ENCODE data around the gene LRPAP1.

Gene LRPAP1

GRCh38 chr4:3530663-3531254 lies 1.5 kb downstream of the LRPAP1 start:
- in situ Hi-C loops (cut with HindIII; ENCODE audit: low pct_ligation_motif_present, low sequenced_read_pairs): no loop called here
- no peak for DNase-seq
- TF ChIP-seq CTCF (IDR thresholded peaks at IDR 0.05; ENCODE audit: low read depth, low read length, missing control alignments): no peak
- H3K27me3 ChIP-seq (replicated peaks): no peaks in the 10 kb centered on the region
- peak overlapping the region; percentile 87 for H3K4me3 ChIP-seq (ENCODE audit: low read depth, low read length)
- H3K36me3 ChIP-seq (replicated peaks): no peaks in the 10 kb centered on the region
- no peak overlapping the region for H3K27ac ChIP-seq

DNA sequence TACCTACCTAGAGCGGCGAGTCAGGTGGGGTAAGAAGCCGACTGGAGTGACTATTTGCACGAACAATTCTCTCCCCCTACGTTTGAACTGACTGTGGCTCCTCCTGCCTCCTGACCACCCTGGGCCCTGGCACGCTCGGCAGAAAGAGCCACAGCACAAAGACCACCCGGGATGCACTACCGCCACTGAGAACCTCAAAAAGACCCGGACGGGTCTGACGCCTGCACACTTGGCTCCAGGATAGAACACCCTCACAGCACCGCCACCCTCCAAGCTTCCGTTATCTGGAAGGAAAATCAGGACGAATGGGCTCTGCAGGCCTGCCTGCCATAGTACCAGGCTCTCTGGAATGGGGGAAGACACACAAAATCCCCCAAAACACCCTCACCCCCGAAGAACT lies 2.2 kb downstream of the LRPAP1 start:
- Histone ChIP-seq H3K36me3 (replicated peaks) (no peaks in the 10 kb centered on the region), H3K4me3 (ENCODE audit: low read depth, low read length) (no peak overlapping the region)

GRCh38 chr4:3529363-3529762 lies 2.9 kb downstream of the LRPAP1 start:
- Histone ChIP-seq H3K27me3 (replicated peaks) (no peaks in the 10 kb centered on the region), H3K36me3 (replicated peaks) (peaks cover 5% of the 10 kb centered on the region), H3K4me3 (ENCODE audit: low read depth, low read length) (no peak overlapping the region), H3K27ac (no peak overlapping the region)
- in situ Hi-C loops (cut with HindIII; ENCODE audit: low pct_ligation_motif_present, low sequenced_read_pairs): no loop called here
- no peak for TF ChIP-seq CTCF (IDR thresholded peaks at IDR 0.05; ENCODE audit: low read depth, low read length, missing control alignments)
- DNase-seq: no peak

More for the DNA sequence above, 2.2 kb downstream of the LRPAP1 start:
- Histone ChIP-seq H3K27me3 (replicated peaks) (no peaks in the 10 kb centered on the region), H3K27ac (no peak overlapping the region)
- TF ChIP-seq CTCF (IDR thresholded peaks at IDR 0.05; ENCODE audit: low read depth, low read length, missing control alignments): no peak
- DNase-seq: no peak
- in situ Hi-C loops (cut with HindIII; ENCODE audit: low pct_ligation_motif_present, low sequenced_read_pairs): no loop called here

GRCh38 chr4:3527914-3528876 lies 4.0 kb downstream of the LRPAP1 start:
- in situ Hi-C loops (cut with HindIII; ENCODE audit: low pct_ligation_motif_present, low sequenced_read_pairs): no loop called here
- peaks cover 10% of the 10 kb centered on the region for H3K36me3 ChIP-seq (replicated peaks)
- H3K4me3 ChIP-seq (ENCODE audit: low read depth, low read length): no peak overlapping the region
- H3K27me3 ChIP-seq (replicated peaks): no peaks in the 10 kb centered on the region
- DNase-seq: no peak
- TF ChIP-seq CTCF (IDR thresholded peaks at IDR 0.05; ENCODE audit: low read depth, low read length, missing control alignments): no peak
- H3K27ac ChIP-seq: no peak overlapping the region

DNA sequence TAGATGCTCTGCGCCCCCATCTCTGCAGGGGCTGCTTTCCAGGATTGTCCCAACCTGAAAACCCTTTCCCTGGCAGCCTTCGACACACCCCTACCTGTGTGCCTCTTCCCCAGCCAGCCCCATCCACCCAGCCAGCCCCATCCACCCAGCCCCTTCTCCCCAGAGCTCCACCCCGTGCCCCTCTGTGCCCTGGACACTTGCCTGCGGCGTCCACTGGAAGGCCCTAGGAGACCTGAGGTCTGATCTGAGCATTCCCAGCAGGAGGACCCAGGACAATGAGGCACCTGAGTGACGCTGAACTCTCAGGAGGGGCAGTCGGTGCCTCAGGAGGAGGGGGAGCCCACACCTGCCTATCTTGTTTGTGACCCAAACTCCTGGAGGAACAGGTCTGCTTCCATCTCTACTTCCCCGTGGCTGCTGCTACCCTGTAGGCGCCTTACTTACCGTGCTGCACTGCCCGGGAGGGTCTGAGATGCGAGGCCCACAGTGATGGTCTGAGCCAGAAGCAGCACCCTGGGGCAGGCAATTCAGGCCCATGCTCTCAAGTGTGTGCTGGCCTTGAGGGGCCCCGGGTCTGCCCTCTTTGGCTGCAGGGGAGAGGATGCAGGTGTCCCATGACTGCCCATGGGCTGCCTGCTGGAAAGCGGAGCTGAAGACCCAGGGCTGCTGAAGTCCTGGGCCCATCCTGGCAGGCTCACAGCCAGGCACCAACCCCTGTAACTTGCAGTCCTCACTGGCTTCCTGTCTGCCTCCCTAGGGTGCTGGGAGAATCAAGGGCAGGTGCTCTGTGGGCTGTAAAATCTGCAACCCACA lies 4.9 kb downstream of the LRPAP1 start:
- Histone ChIP-seq H3K36me3 (replicated peaks) (peaks cover 10% of the 10 kb centered on the region), H3K27me3 (replicated peaks) (no peaks in the 10 kb centered on the region), H3K27ac (no peak overlapping the region), H3K4me3 (ENCODE audit: low read depth, low read length) (no peak overlapping the region)
- in situ Hi-C loops (cut with HindIII; ENCODE audit: low pct_ligation_motif_present, low sequenced_read_pairs): no loop called here
- no peak for DNase-seq
- TF ChIP-seq CTCF (IDR thresholded peaks at IDR 0.05; ENCODE audit: low read depth, low read length, missing control alignments): no peak
